ENCODE measurements around the gene CHTOP. TPM values are rescaled to one million over a fixed set of nuclear protein-coding genes. Genes with fewer than 3 reads are reported as not detected.

Gene CHTOP
- total and polyA plus RNA-seq, 2 experiments from 2014 or later = 26.9 to 42.2 TPM

DNA sequence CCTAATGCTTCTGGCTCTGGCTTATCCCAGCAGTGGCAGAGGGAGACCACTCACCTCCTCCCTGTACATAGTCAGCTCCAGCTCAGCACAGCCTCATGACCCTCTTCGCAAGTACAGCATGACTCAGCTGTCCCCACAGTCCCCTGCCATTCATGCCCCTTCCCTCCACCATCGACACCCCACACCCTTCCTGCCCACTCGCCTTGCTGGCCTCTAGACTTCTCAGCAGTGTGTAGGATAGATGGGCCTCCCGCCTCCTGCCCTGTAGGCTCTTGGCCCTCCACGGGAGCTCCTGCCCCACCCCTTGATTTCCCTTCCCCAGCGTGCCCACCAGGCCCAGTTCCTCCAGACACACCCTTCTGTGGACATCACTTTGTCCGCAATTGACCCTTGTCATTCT, 54.4 kb downstream of the CHTOP start:
- WGBS, 2 experiments (ENCODE audit: low coverage in 1 of 2, low lambda C conversion rate in 2 of 2, missing lambda C conversion rate in 2 of 2) = 88 to 91% methylated on average over 7 of the region's 7 CpGs
- no peaks in the 10 kb centered on the region for H3K27me3 ChIP-seq (replicated peaks; ENCODE audit: insufficient read depth)

DNA sequence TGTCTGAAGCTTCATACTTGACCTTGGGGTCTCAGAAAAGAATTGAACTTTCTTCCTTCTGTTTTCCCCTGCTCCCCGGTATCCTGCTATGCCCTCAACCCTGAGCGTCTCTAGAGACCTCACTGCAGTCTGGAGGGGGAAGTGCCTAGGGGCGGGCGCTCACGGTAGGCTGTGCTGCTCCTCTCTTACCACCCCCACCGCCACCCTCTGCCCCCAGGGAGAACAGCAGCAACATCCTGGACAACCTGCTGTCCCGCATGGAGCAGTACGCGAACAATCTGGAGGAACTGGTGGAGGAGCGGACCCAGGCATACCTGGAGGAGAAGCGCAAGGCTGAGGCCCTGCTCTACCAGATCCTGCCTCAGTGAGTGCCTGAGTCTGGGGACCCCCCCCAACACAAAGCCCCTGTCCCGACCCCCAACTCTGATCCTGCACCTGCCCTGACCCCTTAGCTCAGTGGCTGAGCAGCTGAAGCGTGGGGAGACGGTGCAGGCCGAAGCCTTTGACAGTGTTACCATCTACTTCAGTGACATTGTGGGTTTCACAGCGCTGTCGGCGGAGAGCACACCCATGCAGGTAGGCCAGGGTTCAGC, 55.0 kb downstream of the CHTOP start:
- in situ Hi-C loops (cut with MboI) = no loop called here
- no peaks in the 10 kb centered on the region for H3K4me1 ChIP-seq (ENCODE audit: insufficient read depth)
- no peak for TF ChIP-seq EZH2 (IDR thresholded peaks at IDR 0.05; ENCODE audit: insufficient read depth, poor library complexity, severe bottlenecking)
- TF ChIP-seq EZH2phosphoT487 (IDR thresholded peaks at IDR 0.05; ENCODE audit: insufficient read depth, low read depth) = no peak
- H3K79me2 ChIP-seq (ENCODE audit: insufficient read depth) = no peaks in the 10 kb centered on the region
- H3K4me2 ChIP-seq (ENCODE audit: unreplicated experiment) = no peak overlapping the region
- no peaks in the 10 kb centered on the region for H3K9me2 ChIP-seq (ENCODE audit: insufficient read depth)
- H3F3A ChIP-seq (ENCODE audit: insufficient read depth) = no peaks in the 10 kb centered on the region
- no peak overlapping the region for H2AFZ ChIP-seq
- H4K20me1 ChIP-seq (ENCODE audit: insufficient read depth) = no peaks in the 10 kb centered on the region
- WGBS, 2 experiments (ENCODE audit: low coverage in 1 of 2, low lambda C conversion rate in 2 of 2, missing lambda C conversion rate in 2 of 2) = 85 to 88% methylated on average over 15 to 18 of the region's 18 CpGs
- no peaks in the 10 kb centered on the region for H3K27me3 ChIP-seq (replicated peaks; ENCODE audit: insufficient read depth)
- no peak for DNase-seq
- H3K9ac ChIP-seq = no peak overlapping the region
- H3K36me3 ChIP-seq (ENCODE audit: low read depth) = no peaks in the 10 kb centered on the region
- H3K9me3 ChIP-seq (ENCODE audit: low read depth) = no peaks in the 10 kb centered on the region
- no peak overlapping the region for H3K4me3 ChIP-seq
- no peak overlapping the region for H3K27ac ChIP-seq

More for the DNA sequence above, 54.4 kb downstream of the CHTOP start:
- no peak overlapping the region for H3K4me2 ChIP-seq (ENCODE audit: unreplicated experiment)
- no peaks in the 10 kb centered on the region for H3F3A ChIP-seq (ENCODE audit: insufficient read depth)
- TF ChIP-seq EZH2phosphoT487 (IDR thresholded peaks at IDR 0.05; ENCODE audit: insufficient read depth, low read depth) (no peak), EZH2 (IDR thresholded peaks at IDR 0.05; ENCODE audit: insufficient read depth, poor library complexity, severe bottlenecking) (no peak)
- H3K4me1 ChIP-seq (ENCODE audit: insufficient read depth) = no peaks in the 10 kb centered on the region
- H3K9ac ChIP-seq = no peak overlapping the region
- no peak overlapping the region for H3K27ac ChIP-seq
- H3K4me3 ChIP-seq = no peak overlapping the region
- H3K36me3 ChIP-seq (ENCODE audit: low read depth) = no peaks in the 10 kb centered on the region
- no peaks in the 10 kb centered on the region for H3K79me2 ChIP-seq (ENCODE audit: insufficient read depth)
- H3K9me3 ChIP-seq (ENCODE audit: low read depth) = no peaks in the 10 kb centered on the region
- no peaks in the 10 kb centered on the region for H4K20me1 ChIP-seq (ENCODE audit: insufficient read depth)
- H3K9me2 ChIP-seq (ENCODE audit: insufficient read depth) = no peaks in the 10 kb centered on the region
- in situ Hi-C loops (cut with MboI) = no loop called here
- H2AFZ ChIP-seq = no peak overlapping the region
- DNase-seq = no peak

DNA sequence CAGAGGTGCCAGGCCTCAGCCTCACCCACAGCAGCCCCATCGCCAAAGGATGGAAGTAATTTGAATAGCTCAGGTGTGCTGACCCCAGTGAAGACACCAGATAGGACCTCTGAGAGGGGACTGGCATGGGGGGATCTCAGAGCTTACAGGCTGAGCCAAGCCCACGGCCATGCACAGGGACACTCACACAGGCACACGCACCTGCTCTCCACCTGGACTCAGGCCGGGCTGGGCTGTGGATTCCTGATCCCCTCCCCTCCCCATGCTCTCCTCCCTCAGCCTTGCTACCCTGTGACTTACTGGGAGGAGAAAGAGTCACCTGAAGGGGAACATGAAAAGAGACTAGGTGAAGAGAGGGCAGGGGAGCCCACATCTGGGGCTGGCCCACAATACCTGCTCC, 59.6 kb downstream of the CHTOP start:
- H3K4me2 ChIP-seq (ENCODE audit: unreplicated experiment) = no peak overlapping the region
- H3K27me3 ChIP-seq (replicated peaks; ENCODE audit: insufficient read depth) = no peaks in the 10 kb centered on the region
- no peak overlapping the region for H3K27ac ChIP-seq
- in situ Hi-C loops (cut with MboI) = no loop called here
- no peaks in the 10 kb centered on the region for H3K9me3 ChIP-seq (ENCODE audit: low read depth)
- no peaks in the 10 kb centered on the region for H3K9me2 ChIP-seq (ENCODE audit: insufficient read depth)
- TF ChIP-seq EZH2phosphoT487 (IDR thresholded peaks at IDR 0.05; ENCODE audit: insufficient read depth, low read depth) (no peak), EZH2 (IDR thresholded peaks at IDR 0.05; ENCODE audit: insufficient read depth, poor library complexity, severe bottlenecking) (no peak)
- H4K20me1 ChIP-seq (ENCODE audit: insufficient read depth) = no peaks in the 10 kb centered on the region
- H3K4me3 ChIP-seq = no peak overlapping the region
- H2AFZ ChIP-seq = no peak overlapping the region
- no peak overlapping the region for H3K9ac ChIP-seq
- peaks cover 17% of the 10 kb centered on the region for H3K4me1 ChIP-seq (ENCODE audit: insufficient read depth)
- H3F3A ChIP-seq (ENCODE audit: insufficient read depth) = no peaks in the 10 kb centered on the region
- H3K79me2 ChIP-seq (ENCODE audit: insufficient read depth) = no peaks in the 10 kb centered on the region
- 62 to 79% methylated on average over 4 of the region's 4 CpGs for WGBS, 2 experiments (ENCODE audit: low coverage in 1 of 2, low lambda C conversion rate in 2 of 2, missing lambda C conversion rate in 2 of 2)
- DNase-seq = no peak
- no peaks in the 10 kb centered on the region for H3K36me3 ChIP-seq (ENCODE audit: low read depth)

Small RNA genes within 50 kb of the gene (microRNA-seq; reads per million reads assigned to microRNA genes)
- gene MIR8083 (ENCODE audit: borderline number of aligned reads) = not detected

Small RNA genes within 50 kb of the gene (small RNA-seq; reads per million reads assigned to genes)
- gene MIR8083 (ENCODE audit: low read depth, low replicate concordance) = not detected

Other genes with a start within 250 kb of the CHTOP start
- gene S100A8, start 243.0 kb upstream of the CHTOP start, total RNA-seq (2014; rRNA removed; shearing (Covaris generic)) = not detected in 2 replicates
- gene S100A8, start 243.0 kb upstream of the CHTOP start, polyA plus RNA-seq (2016; fragmentation: Nextera tagmentation; extraction: Ambion mirVana) = not detected in 2 replicates
- not detected in 2 replicates for gene S100A7A, start 217.5 kb upstream of the CHTOP start, total RNA-seq (2014; rRNA removed; shearing (Covaris generic))
- gene S100A7A, start 217.5 kb upstream of the CHTOP start, polyA plus RNA-seq (2016; fragmentation: Nextera tagmentation; extraction: Ambion mirVana) = not detected in 2 replicates
- not detected in 2 replicates for gene S100A7, start 173.4 kb upstream of the CHTOP start, total RNA-seq (2014; rRNA removed; shearing (Covaris generic))
- not detected in 2 replicates for gene S100A7, start 173.4 kb upstream of the CHTOP start, polyA plus RNA-seq (2016; fragmentation: Nextera tagmentation; extraction: Ambion mirVana)
- gene S100A6, start 98.1 kb upstream of the CHTOP start, total RNA-seq (2014; rRNA removed; shearing (Covaris generic)) = 550 and 683 TPM in 2 replicates
- 2,862 and 2,893 TPM in 2 replicates for gene S100A6, start 98.1 kb upstream of the CHTOP start, polyA plus RNA-seq (2016; fragmentation: Nextera tagmentation; extraction: Ambion mirVana)
- gene S100A5, start 93.1 kb upstream of the CHTOP start, total RNA-seq (2014; rRNA removed; shearing (Covaris generic)) = not detected in 2 replicates
- 0.41 TPM in 1 of 2 replicates, not detected in the other for gene S100A5, start 93.1 kb upstream of the CHTOP start, polyA plus RNA-seq (2016; fragmentation: Nextera tagmentation; extraction: Ambion mirVana)
- gene S100A4, start 88.3 kb upstream of the CHTOP start, total RNA-seq (2014; rRNA removed; shearing (Covaris generic)) = 236 and 249 TPM in 2 replicates
- gene S100A4, start 88.3 kb upstream of the CHTOP start, polyA plus RNA-seq (2016; fragmentation: Nextera tagmentation; extraction: Ambion mirVana) = 608 and 610 TPM in 2 replicates
- 2.2 and 3.8 TPM in 2 replicates for gene S100A3, start 84.8 kb upstream of the CHTOP start, total RNA-seq (2014; rRNA removed; shearing (Covaris generic))
- 7.5 and 8.0 TPM in 2 replicates for gene S100A3, start 84.8 kb upstream of the CHTOP start, polyA plus RNA-seq (2016; fragmentation: Nextera tagmentation; extraction: Ambion mirVana)
- gene S100A2, start 68.2 kb upstream of the CHTOP start, total RNA-seq (2014; rRNA removed; shearing (Covaris generic)) = 1.7 and 9.0 TPM in 2 replicates
- 8.6 and 11.8 TPM in 2 replicates for gene S100A2, start 68.2 kb upstream of the CHTOP start, polyA plus RNA-seq (2016; fragmentation: Nextera tagmentation; extraction: Ambion mirVana)
- gene S100A16, start 20.9 kb upstream of the CHTOP start, total RNA-seq (2014; rRNA removed; shearing (Covaris generic)) = 495 and 615 TPM in 2 replicates
- 801 and 826 TPM in 2 replicates for gene S100A16, start 20.9 kb upstream of the CHTOP start, polyA plus RNA-seq (2016; fragmentation: Nextera tagmentation; extraction: Ambion mirVana)
- 2.1 TPM in 1 of 2 replicates, not detected in the other for gene S100A14, start 17.7 kb upstream of the CHTOP start, total RNA-seq (2014; rRNA removed; shearing (Covaris generic))
- gene S100A14, start 17.7 kb upstream of the CHTOP start, polyA plus RNA-seq (2016; fragmentation: Nextera tagmentation; extraction: Ambion mirVana) = 0.31 and 0.32 TPM in 2 replicates
- gene S100A13, start 6.6 kb upstream of the CHTOP start, total RNA-seq (2014; rRNA removed; shearing (Covaris generic)) = 127 and 159 TPM in 2 replicates
- 540 and 552 TPM in 2 replicates for gene S100A13, start 6.6 kb upstream of the CHTOP start, polyA plus RNA-seq (2016; fragmentation: Nextera tagmentation; extraction: Ambion mirVana)
- not detected in 2 replicates for gene S100A1, start 5.6 kb upstream of the CHTOP start, total RNA-seq (2014; rRNA removed; shearing (Covaris generic))
- gene S100A1, start 5.6 kb upstream of the CHTOP start, polyA plus RNA-seq (2016; fragmentation: Nextera tagmentation; extraction: Ambion mirVana) = 0.30 TPM in 1 of 2 replicates, not detected in the other
- gene SNAPIN, start 24.6 kb downstream of the CHTOP start, total RNA-seq (2014; rRNA removed; shearing (Covaris generic)) = 50.2 and 70.5 TPM in 2 replicates
- 82.1 and 83.8 TPM in 2 replicates for gene SNAPIN, start 24.6 kb downstream of the CHTOP start, polyA plus RNA-seq (2016; fragmentation: Nextera tagmentation; extraction: Ambion mirVana)
- 176 and 180 TPM in 2 replicates for gene ILF2, start 36.9 kb downstream of the CHTOP start, total RNA-seq (2014; rRNA removed; shearing (Covaris generic))
- 174 and 178 TPM in 2 replicates for gene ILF2, start 36.9 kb downstream of the CHTOP start, polyA plus RNA-seq (2016; fragmentation: Nextera tagmentation; extraction: Ambion mirVana)
- 0.25 TPM in 1 of 2 replicates, not detected in the other for gene NPR1, start 44.6 kb downstream of the CHTOP start, total RNA-seq (2014; rRNA removed; shearing (Covaris generic))
- gene NPR1, start 44.6 kb downstream of the CHTOP start, polyA plus RNA-seq (2016; fragmentation: Nextera tagmentation; extraction: Ambion mirVana) = 0.09 and 0.19 TPM in 2 replicates
- 40.2 and 41.5 TPM in 2 replicates for gene INTS3, start 94.0 kb downstream of the CHTOP start, total RNA-seq (2014; rRNA removed; shearing (Covaris generic))
- 17.3 and 19.9 TPM in 2 replicates for gene INTS3, start 94.0 kb downstream of the CHTOP start, polyA plus RNA-seq (2016; fragmentation: Nextera tagmentation; extraction: Ambion mirVana)
- gene SLC27A3, start 141.3 kb downstream of the CHTOP start, total RNA-seq (2014; rRNA removed; shearing (Covaris generic)) = 8.8 and 11.4 TPM in 2 replicates
- gene SLC27A3, start 141.3 kb downstream of the CHTOP start, polyA plus RNA-seq (2016; fragmentation: Nextera tagmentation; extraction: Ambion mirVana) = 5.6 and 9.2 TPM in 2 replicates

Data from GM23248 (cell line).